C4-2B (cell line): ENCODE data around the gene EVC2.

Experiments used
- H3K27ac ChIP-seq: fragments of 450-650 bp; 2 replicates; pipeline ENCODE4 v1.5.1; 2017
- CTCF ChIP-seq: fragments of 450-650 bp; conservative IDR thresholded peaks from 2 replicates; pipeline ENCODE4 v1.5.1; 2017; ENCODE audit warnings: mild to moderate bottlenecking
- ZFX ChIP-seq: fragments of 450-650 bp; IDR thresholded peaks from 2 replicates; pipeline ENCODE4 v1.6.1; 2017

The EVC2 gene

DNA sequence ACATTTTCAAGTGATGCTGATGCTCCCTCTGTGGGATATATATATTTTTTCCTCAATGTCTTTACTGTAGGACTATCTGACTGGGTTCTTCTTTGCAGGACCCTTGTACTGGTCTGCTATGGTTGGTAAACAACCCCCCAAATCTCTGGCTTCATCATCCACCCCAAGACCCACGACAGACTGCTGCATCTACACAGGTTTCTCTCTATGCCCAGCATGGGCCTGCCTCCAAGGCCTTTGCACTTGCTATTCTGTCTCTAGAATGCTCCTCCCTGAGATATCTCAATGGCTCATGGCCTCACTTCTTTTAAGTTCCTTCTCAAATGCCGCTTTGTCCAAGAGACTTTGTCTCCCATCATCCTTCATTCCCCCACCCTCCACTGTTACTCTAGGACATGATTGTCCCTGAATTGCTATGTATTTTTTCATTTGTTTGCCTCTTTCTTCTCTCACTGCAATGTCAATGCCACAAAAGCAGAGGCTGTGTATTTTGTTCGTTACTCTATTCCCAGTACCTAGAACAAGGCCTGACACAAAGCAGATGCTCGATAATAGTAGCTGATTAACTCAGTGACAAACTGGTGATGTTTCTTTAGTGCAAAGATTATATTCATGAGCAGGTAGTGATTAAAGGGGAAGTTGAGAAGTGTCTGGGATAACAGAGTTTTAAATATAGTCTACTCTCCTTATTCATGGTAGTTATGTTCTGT, 9.2 kb upstream of the EVC2 start:
- TF ChIP-seq CTCF (no peak), ZFX (no peak)
- no peak overlapping the region for H3K27ac ChIP-seq

DNA sequence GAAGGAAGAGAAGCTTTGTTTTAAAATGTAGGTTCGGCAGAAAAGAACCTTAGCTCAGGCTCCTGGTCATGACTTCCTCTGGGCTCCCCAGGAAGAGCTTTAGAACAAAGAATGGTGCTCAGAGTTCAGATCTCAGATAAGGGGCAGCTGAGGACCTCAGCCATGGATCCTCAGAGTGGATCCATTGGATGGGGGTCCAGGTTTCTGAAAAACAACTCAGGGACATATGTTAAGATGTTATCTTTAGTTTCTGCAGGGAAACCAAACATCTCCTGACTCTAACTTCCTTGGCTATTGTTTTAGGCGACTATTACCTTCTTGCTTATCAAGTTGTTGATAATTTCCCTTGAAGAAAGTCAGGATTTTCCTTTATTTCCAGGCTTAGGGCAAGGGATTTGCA, 8.0 kb upstream of the EVC2 start:
- no peak for TF ChIP-seq ZFX
- no peak for TF ChIP-seq CTCF

GRCh38 chr4:5715357-5715756, 7.0 kb upstream of the EVC2 start:
- no peak overlapping the region for H3K27ac ChIP-seq
- TF ChIP-seq CTCF: no peak
- TF ChIP-seq ZFX: no peak

More for the DNA sequence above, 8.0 kb upstream of the EVC2 start:
- H3K27ac ChIP-seq: no peak overlapping the region

DNA sequence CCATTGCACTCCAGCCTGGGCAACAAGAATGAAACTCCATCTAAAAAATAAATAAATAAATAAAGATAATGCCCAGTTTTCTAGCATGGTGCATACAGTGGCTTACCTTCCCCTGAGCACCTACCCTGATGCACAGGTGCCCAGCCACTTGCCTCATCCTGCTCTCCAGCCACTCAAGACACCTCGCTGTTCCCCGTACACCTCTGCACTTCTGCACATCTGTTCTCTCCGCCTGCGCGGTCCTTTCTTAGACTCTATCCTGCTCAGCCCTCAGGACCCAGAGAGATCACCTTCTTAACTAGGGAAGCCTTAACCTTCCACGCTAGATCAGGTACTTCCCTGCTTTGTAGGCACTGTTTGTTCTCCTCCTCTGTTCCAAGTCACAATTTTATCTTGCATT, 5.5 kb upstream of the EVC2 start:
- TF ChIP-seq CTCF (no peak), ZFX (no peak)
- no peak overlapping the region for H3K27ac ChIP-seq

DNA sequence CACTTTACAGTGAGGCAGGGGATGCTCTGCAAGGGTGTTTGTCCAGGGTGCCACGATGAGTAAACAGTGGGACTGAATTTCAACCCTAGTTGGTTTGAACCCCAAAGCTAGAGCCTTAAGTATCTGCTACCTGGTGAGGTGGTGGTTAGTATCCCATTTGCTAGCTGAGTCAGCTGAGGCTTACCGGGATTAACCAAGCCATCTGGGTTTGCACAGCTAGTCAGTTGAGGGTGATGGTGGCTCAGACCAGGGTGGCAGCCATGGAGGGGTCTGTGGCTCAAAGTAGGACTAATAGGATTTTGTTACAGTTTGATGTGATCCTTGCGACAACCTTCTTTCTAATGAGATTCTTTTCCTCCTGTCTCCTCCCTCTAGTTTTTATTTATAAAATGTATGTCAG, 4.6 kb upstream of the EVC2 start:
- TF ChIP-seq ZFX (no peak), CTCF (no peak)
- no peak overlapping the region for H3K27ac ChIP-seq

DNA sequence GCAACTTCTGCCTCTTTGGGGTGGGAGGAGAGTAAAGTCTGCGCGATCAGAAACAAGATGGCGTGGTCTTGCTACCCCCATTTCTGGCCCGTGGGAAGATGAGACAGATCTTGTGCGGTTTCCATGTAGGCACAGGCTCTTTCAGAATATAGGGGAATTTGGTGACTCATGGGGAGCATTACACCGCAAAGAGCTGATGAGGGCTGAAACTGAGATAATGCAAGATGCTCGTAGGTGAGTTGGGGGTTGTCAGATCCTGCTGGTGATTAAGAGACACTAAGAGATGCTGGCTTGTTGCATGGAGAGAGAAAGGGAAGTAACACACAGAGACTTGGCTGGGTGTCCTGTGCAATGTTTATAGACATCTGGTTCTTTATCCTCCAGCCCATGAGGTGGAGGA, 4.2 kb upstream of the EVC2 start:
- H3K27ac ChIP-seq: no peak overlapping the region
- TF ChIP-seq CTCF (no peak), ZFX (no peak)

DNA sequence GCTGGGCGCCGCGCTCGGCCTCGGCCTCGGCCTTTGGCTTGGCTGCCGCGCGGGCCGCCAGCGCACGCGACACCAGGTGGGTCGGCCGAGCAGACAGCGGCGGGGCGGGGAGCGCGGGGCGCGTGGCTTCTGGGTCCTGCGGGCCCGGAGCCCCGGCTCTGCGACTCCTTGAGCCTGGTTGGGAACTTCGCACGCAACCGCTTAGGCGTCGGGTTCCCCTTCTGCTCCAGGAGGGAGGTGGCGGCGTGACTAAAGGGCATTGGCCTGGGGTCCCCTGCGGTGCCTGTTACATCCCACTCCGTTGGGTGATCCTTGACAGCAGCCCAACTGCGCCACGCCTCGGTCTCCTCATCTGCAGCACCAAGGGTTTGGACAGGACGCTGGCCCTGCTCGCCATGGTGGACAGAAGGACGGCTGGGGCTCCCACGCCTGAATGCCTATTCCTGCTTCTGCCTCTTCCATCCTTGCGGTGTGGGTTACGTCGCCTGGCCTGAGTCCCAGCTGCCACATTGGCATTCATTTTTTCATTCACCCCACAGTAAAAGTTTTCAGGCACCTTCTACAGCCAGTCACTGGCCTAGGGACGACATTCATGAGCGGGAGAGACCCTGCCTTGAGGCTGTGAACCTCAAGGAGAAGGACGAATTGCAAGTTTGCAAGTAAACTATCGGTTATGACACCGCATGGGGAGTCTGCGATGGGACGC, 3.3 kb upstream of the EVC2 start:
- peak; percentile 78 for TF ChIP-seq ZFX
- no peak for TF ChIP-seq CTCF
- peak overlapping the region; percentile 74 for H3K27ac ChIP-seq
